OCI-LY1 (cell line): ENCODE results near the gene PTPRT.

Source experiments
- EZH2 ChIP-seq: fragments of 200-600 bp; sonication (generic), shearing (Covaris generic); IDR thresholded peaks from 2 replicates; pipeline ENCODE4 v1.8.0; 2017; ENCODE audit warnings: borderline replicate concordance, mixed run types, mild to moderate bottlenecking, antibody characterized with exemption, low read length, moderate library complexity, mixed read lengths
- TF ChIP-seq, protein P1 (sequence below): fragments of 200-600 bp; sonication (generic), shearing (Covaris generic); IDR thresholded peaks from 2 replicates; pipeline ENCODE4 v1.5.1; 2017; ENCODE audit warnings: mild to moderate bottlenecking, antibody characterized with exemption, low read length, moderate library complexity, mixed read lengths

DNA sequence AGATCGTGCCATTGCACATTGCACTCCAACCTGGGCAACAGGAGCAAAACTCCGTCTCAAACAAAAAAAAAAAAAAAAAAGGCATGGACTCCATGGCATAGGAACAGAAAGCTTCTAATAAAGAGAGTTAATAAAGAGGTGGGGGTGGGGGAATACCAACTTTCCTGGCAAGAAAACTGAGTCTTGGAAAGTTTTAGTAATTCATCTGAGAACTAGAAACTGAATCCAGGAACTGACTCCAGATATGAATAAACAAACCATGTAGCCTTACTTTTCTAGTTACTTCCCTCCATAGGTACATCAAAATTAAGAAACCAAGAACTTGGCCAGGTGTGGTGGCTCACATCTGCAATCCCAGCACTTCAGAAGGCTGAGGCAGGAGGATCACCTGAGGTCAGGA, 38.5 kb downstream of the PTPRT start:
- TF ChIP-seq, protein P1, sequence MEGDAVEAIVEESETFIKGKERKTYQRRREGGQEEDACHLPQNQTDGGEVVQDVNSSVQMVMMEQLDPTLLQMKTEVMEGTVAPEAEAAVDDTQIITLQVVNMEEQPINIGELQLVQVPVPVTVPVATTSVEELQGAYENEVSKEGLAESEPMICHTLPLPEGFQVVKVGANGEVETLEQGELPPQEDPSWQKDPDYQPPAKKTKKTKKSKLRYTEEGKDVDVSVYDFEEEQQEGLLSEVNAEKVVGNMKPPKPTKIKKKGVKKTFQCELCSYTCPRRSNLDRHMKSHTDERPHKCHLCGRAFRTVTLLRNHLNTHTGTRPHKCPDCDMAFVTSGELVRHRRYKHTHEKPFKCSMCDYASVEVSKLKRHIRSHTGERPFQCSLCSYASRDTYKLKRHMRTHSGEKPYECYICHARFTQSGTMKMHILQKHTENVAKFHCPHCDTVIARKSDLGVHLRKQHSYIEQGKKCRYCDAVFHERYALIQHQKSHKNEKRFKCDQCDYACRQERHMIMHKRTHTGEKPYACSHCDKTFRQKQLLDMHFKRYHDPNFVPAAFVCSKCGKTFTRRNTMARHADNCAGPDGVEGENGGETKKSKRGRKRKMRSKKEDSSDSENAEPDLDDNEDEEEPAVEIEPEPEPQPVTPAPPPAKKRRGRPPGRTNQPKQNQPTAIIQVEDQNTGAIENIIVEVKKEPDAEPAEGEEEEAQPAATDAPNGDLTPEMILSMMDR: no peak
- TF ChIP-seq EZH2: no peak
